Urothelium cell line (cell line): ENCODE data around the gene ANXA6.

Source experiments
- DNase-seq: peaks from one replicate; pipeline ENCODE4 v3.0.0; 2011; ENCODE audit warnings: low spot score, mixed read lengths
- FAIRE-seq: peaks from 2 replicates; lab custom pipeline; 2011; peaks lifted over from hg19 to GRCh38; lab: Jason Lieb, UNC

Gene ANXA6

GRCh38 chr5:151068433-151069197 lies 89.0 kb downstream of the ANXA6 start:
- DNase-seq (no peak), FAIRE-seq (no peak)

- FAIRE-seq = no peak
These were observed 89.7 kb downstream of the ANXA6 start for GRCh38 chr5:151067632-151068432.

GRCh38 chr5:151066920-151067319 lies 90.7 kb downstream of the ANXA6 start:
- no peak for FAIRE-seq
- no peak for DNase-seq

More at GRCh38 chr5:151067632-151068432, 89.7 kb downstream of the ANXA6 start:
- DNase-seq = no peak

GRCh38 chr5:151065609-151066008 lies 92.0 kb downstream of the ANXA6 start:
- no peak for FAIRE-seq
- no peak for DNase-seq

DNA sequence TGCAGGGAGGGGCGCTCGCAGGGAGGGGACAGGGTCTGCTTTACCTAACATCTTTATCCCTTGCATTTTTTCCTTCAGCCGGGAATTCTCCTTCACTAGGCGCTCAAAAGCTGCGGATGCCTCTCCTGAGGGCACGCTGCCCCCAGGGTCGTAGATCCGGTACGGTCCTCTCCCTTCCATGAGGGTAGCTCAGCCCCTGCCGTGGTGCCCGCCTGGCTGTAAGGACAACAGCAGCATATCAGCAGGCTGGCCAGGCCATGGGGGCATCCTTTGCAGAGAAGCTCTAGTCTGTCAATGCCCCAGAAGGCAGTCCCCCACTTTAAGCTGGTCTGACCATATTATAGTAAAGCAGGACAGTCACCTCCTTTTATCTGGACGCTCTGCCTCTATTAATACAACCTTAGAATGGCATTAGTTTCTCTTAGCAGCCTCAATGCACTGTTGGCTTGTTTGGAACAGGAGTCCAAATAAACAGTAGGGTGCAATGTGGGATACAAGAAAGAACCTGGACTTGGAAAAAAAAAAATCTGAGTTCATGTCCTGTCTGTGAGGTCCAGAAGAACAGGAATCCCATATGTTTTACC lies 92.6 kb downstream of the ANXA6 start:
- FAIRE-seq (no peak), DNase-seq (no peak)

GRCh38 chr5:151063142-151063989 lies 94.2 kb downstream of the ANXA6 start:
- FAIRE-seq (no peak), DNase-seq (peak; percentile 72)

- no peak for DNase-seq
- FAIRE-seq = no peak
These were observed 95.0 kb downstream of the ANXA6 start for GRCh38 chr5:151062405-151063141.

DNA sequence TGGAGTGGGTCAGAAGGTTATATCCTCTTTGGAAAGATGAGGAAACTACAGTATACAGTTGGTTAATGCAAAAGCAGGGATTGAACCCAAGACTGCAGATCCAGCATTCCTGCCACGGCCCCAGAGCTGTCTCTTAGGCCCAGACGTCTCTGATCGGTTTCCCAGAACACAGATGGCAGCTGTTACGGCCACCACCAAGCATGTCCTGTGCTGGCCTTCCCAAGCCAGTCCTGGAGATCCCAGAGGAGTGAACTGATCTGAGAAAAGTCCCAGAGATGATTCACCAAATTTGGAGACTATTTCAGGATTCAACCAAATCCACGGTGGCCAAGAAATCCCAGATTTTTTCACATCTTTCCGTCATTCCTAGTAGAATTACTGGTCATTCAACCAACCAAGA lies 96.8 kb downstream of the ANXA6 start:
- no peak for FAIRE-seq
- DNase-seq = no peak

GRCh38 chr5:151058891-151059489 lies 98.6 kb downstream of the ANXA6 start:
- DNase-seq = no peak

GRCh38 chr5:151058301-151058700 lies 99.3 kb downstream of the ANXA6 start:
- DNase-seq (no peak), FAIRE-seq (no peak)

More at GRCh38 chr5:151058891-151059489, 98.6 kb downstream of the ANXA6 start:
- FAIRE-seq = peak; percentile 86

DNA sequence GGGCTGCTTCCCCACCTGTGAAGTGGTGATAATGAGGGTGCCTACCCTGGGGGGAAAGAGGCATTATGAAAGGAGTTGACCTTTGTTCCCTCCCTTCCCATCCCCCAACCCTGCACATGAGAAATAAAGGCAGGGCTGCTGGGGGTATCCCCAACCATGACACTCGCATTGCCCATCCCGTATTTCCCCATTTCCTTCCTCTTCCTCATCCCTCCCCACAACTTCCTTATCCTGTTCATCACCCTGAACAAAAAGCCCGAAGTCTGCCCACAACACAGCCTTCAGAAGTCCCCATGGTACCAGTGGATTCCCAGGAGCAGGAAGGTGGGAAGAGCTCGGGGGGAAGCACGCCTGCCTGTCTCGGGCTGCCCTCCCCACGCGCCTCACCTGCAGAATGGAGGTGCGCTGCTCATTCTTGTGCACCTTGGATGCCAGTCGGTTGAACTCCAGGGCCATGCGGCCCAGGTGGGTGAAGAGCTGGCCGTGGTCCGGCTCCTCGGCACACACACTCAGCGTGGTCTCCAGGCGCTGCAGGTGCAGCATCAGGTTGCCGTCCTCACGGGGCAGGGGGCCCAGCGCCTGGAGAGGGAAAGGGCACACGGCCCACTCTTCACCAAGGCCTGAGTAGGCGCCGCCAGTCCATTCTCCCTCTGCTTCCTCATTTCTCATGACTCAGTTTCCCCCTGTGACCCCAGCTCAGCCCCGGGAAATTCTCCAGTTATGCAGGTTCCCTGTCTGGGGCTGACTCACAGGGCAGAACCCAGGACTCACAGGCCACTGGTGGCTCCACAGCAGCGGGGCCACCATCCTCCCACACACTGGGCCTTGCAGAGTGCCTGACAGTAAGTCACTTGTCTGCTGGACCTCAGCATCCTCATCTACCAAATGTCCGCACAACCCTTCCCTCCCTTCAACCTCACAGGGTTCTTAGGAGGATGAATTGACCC lies 100.9 kb downstream of the ANXA6 start:
- DNase-seq (no peak), FAIRE-seq (peak; percentile 13)

- DNase-seq (no peak), FAIRE-seq (no peak)
These were observed 102.2 kb downstream of the ANXA6 start for GRCh38 chr5:151055336-151055735.

DNA sequence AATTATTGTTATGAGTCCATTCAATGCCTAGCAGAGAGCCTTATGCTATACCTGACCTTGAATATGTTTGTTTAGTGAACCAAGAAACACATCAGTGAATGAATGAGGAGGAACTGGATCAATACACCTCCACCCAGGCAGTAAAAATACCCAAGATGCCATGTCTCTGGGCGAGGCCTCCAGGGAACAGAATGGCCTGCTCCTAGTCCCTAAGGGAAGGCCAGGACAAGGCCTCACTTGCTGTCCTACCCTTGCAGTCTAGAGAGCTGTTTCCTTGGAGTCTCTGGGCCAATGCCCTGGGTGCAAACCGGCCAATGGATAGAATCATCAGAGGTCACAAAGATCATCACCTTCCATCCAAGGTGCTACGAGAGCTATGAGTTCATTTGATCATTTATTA lies 102.9 kb downstream of the ANXA6 start:
- FAIRE-seq = no peak

GRCh38 chr5:151053796-151054462 lies 103.7 kb downstream of the ANXA6 start:
- no peak for DNase-seq

More for the DNA sequence above, 102.9 kb downstream of the ANXA6 start:
- no peak for DNase-seq

DNA sequence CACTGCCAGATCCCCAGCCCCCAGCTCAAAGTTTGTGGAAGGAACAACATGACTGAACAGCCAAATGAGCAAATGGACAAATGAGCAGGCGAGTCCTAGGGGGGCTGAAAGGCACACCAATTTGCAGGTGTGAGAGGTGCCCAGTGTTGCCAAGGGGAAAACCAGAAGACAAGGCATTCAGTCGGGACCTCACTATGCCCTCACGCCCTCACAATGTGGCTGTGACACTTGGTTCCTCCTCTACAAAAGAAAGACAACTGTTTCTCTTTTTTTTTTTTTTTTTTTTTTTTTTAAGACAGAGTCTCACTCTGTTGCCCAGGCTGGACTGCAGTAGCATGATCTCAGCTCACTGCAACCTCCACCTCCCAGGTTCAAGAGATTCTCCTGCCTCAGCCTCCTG lies 104.7 kb downstream of the ANXA6 start:
- FAIRE-seq = no peak
- DNase-seq = no peak

More at GRCh38 chr5:151053796-151054462, 103.7 kb downstream of the ANXA6 start:
- FAIRE-seq = no peak

DNA sequence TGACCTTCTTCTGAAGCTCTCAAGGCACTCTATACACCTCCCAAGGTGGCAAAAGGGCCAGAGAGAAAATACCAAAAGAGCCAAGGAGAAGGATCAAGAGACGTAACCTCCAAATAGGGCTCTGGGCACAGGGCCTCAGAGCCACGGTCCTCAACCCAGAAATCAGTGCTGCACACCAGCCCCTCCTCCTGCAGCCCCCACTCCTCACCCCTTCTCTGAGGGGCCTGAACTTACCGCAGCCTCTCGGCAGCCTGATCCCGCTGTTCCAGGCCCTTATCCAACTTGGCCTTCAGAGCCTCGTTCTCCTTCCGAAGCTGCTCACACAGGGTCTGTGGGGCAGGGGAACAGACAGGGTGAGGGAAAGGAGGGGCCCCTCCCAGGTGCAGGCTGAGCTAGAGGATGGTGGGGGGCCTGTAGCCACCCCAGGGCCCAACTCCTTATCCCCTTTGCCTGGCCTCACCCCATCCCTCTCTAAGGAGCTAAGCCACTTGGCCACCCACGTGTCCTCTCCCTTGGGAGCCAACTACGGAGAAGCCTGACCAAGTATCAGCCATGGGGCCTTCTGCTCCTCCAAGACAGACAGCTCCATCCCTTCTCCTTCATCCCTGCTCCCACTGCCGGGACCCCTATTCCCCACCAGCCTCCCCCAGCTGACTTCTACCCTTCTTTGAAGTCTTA lies 105.5 kb downstream of the ANXA6 start:
- no peak for DNase-seq
- FAIRE-seq = no peak
